ENCODE measurements around the gene PCBP2. TPM values are rescaled to one million over a fixed set of nuclear protein-coding genes. Genes with fewer than 3 reads are reported as not detected.

The PCBP2 gene
- total and polyA plus RNA-seq, 10 donors = 449 to 779 (median 631) TPM

GRCh38 chr12:53513712-53514410, 62.0 kb downstream of the PCBP2 start:
- no peak overlapping the region for H3K27ac ChIP-seq
- TF ChIP-seq POLR2AphosphoS5 (IDR thresholded peaks at IDR 0.05) (no peak), POLR2A (IDR thresholded peaks at IDR 0.05) (no peak), CTCF (IDR thresholded peaks at IDR 0.05 in 8 of 11, conservative IDR thresholded peaks at IDR 0.05 in 3 of 11) (no peak)
- intact Hi-C loops (cut with DNase I; ENCODE audit: low total_unique reads) = no loop called here
- no peaks in the 10 kb centered on the region for H3K27me3 ChIP-seq (replicated peaks in 1 of 7)
- peaks cover 1 to 5% (median 3%) of the 10 kb centered on the region in 6 donors for H3K4me1 ChIP-seq
- no peak for DNase-seq
- H3K9me3 ChIP-seq = no peaks in the 10 kb centered on the region
- WGBS, 5 donors = 79 to 87% (median 82%) methylated on average over 6 of the region's 6 CpGs
- H3K36me3 ChIP-seq = peaks cover 0 to 95% (median 78%) of the 10 kb centered on the region in 6 donors
- no peak overlapping the region for H3K4me3 ChIP-seq

- H3K27me3 ChIP-seq (replicated peaks in 1 of 7) = no peaks in the 10 kb centered on the region
- no peak for DNase-seq
- TF ChIP-seq CTCF (IDR thresholded peaks at IDR 0.05 in 8 of 11, conservative IDR thresholded peaks at IDR 0.05 in 3 of 11) = no peak
- peaks cover 2 to 100% (median 86%) of the 10 kb centered on the region in 6 donors for H3K36me3 ChIP-seq
- no peak overlapping the region for H3K4me3 ChIP-seq
- no peaks in the 10 kb centered on the region for H3K4me1 ChIP-seq
- intact Hi-C loops (cut with DNase I; ENCODE audit: low total_unique reads) = no loop called here
- WGBS, 5 donors = 79 to 87% (median 83%) methylated on average over 6 of the region's 6 CpGs
- no peaks in the 10 kb centered on the region for H3K9me3 ChIP-seq
- no peak overlapping the region for H3K27ac ChIP-seq
These were observed 62.9 kb downstream of the PCBP2 start for GRCh38 chr12:53514628-53515290.

- TF ChIP-seq POLR2A (IDR thresholded peaks at IDR 0.05) = no peak
- no peak for TF ChIP-seq POLR2AphosphoS5 (IDR thresholded peaks at IDR 0.05)
- no peak for TF ChIP-seq CTCF (IDR thresholded peaks at IDR 0.05 in 8 of 11, conservative IDR thresholded peaks at IDR 0.05 in 3 of 11)
- intact Hi-C loops (cut with DNase I; ENCODE audit: low total_unique reads) = no loop called here
These were observed 63.4 kb downstream of the PCBP2 start for GRCh38 chr12:53515291-53515680.

GRCh38 chr12:53516758-53517455, 65.0 kb downstream of the PCBP2 start:
- no peak overlapping the region for H3K27ac ChIP-seq

More at GRCh38 chr12:53515291-53515680, 63.4 kb downstream of the PCBP2 start:
- H3K9me3 ChIP-seq = no peaks in the 10 kb centered on the region
- H3K4me3 ChIP-seq = no peak overlapping the region
- H3K27me3 ChIP-seq (replicated peaks in 1 of 7) = no peaks in the 10 kb centered on the region
- WGBS, 5 donors = 82 to 97% (median 95%) methylated on average over 2 of the region's 2 CpGs
- no peak for DNase-seq
- no peak overlapping the region for H3K27ac ChIP-seq
- H3K36me3 ChIP-seq = peaks cover 2 to 100% (median 91%) of the 10 kb centered on the region in 6 donors
- H3K4me1 ChIP-seq = no peaks in the 10 kb centered on the region

More at GRCh38 chr12:53516758-53517455, 65.0 kb downstream of the PCBP2 start:
- peaks cover 2 to 100% (median 89%) of the 10 kb centered on the region in 6 donors for H3K36me3 ChIP-seq
- no peak for DNase-seq
- no peaks in the 10 kb centered on the region for H3K9me3 ChIP-seq
- 85 to 90% (median 87%) methylated on average over 13 of the region's 13 CpGs for WGBS, 5 donors
- H3K4me1 ChIP-seq = no peaks in the 10 kb centered on the region
- TF ChIP-seq POLR2A (IDR thresholded peaks at IDR 0.05) = no peak
- TF ChIP-seq POLR2AphosphoS5 (IDR thresholded peaks at IDR 0.05) = no peak
- intact Hi-C loops (cut with DNase I; ENCODE audit: low total_unique reads) = no loop called here
- no peak overlapping the region for H3K4me3 ChIP-seq
- no peaks in the 10 kb centered on the region for H3K27me3 ChIP-seq (replicated peaks in 1 of 7)

Data from spleen (tissue), 11 donors.